Neural cell (in vitro differentiated cells): Measurements from ENCODE around the gene CELSR1. TPM values are rescaled to one million over a fixed set of nuclear protein-coding genes. Genes with fewer than 3 reads are reported as not detected.

ENCODE experiments used
- H2AFZ ChIP-seq: fragments of 200-600, 300-800 bp; sonication (generic), shearing (Covaris generic); 2 replicates; pipeline ENCODE4 v1.6.0; 2014; ENCODE audit warnings: low read depth, mild to moderate bottlenecking, antibody characterized with exemption, low read length, moderate library complexity
- H3F3A ChIP-seq: fragments of 200-600 bp; shearing (Covaris generic); 2 replicates; pipeline ENCODE4 v1.6.1; 2016; ENCODE audit warnings: mild to moderate bottlenecking, moderate library complexity, mixed read lengths, antibody characterized with exemption, low read length; ENCODE audit not compliant: insufficient read depth, poor library complexity, severe bottlenecking
- H3K27ac ChIP-seq: fragments of 200-600, 300-800 bp; sonication (generic), shearing (Covaris generic); 2 replicates; pipeline ENCODE4 v1.5.1; 2014; ENCODE audit warnings: mild to moderate bottlenecking, low read length, moderate library complexity
- H3K27me3 ChIP-seq: fragments of 300-800, 200-600 bp; sonication (generic), shearing (Covaris generic); 2 replicates; pipeline ENCODE4 v1.6.0; 2014; ENCODE audit warnings: mild to moderate bottlenecking, low read depth, low read length, moderate library complexity; ENCODE audit not compliant: insufficient read depth
- H3K36me3 ChIP-seq: fragments of 300-800, 200-600 bp; sonication (generic), shearing (Covaris generic); 2 replicates; pipeline ENCODE4 v1.5.1; 2014; ENCODE audit warnings: mild to moderate bottlenecking, antibody characterized with exemption, low read length, moderate library complexity; ENCODE audit not compliant: insufficient read depth
- H3K4me2 ChIP-seq: fragments of 300-800, 200-600 bp; sonication (generic), shearing (Covaris generic); 2 replicates; pipeline ENCODE4 v1.6.0; 2014; ENCODE audit warnings: mild to moderate bottlenecking, low read length
- H3K4me3 ChIP-seq: fragments of 300-800, 200-600 bp; sonication (generic), shearing (Covaris generic); 2 replicates; pipeline ENCODE4 v1.5.1; 2014; ENCODE audit warnings: mild to moderate bottlenecking, low read length, moderate library complexity
- H3K79me2 ChIP-seq: fragments of 200-600 bp; shearing (Covaris generic); replicated peaks from 2 replicates; pipeline ENCODE4 v1.6.0; 2014; ENCODE audit warnings: mild to moderate bottlenecking, low read length, moderate library complexity; ENCODE audit not compliant: insufficient read depth
- H3K9ac ChIP-seq: fragments of 300-800, 200-600 bp; sonication (generic), shearing (Covaris generic); 2 replicates; pipeline ENCODE4 v1.6.1; 2016; ENCODE audit warnings: mild to moderate bottlenecking, low read length, mixed read lengths
- H3K9me2 ChIP-seq: fragments of 200-600 bp; shearing (Covaris generic); 2 replicates; pipeline ENCODE4 v1.6.1; 2016; ENCODE audit warnings: mild to moderate bottlenecking, low read length, mixed read lengths; ENCODE audit not compliant: insufficient read depth
- H3K9me3 ChIP-seq: fragments of 200-600, 300-800 bp; sonication (generic), shearing (Covaris generic); 2 replicates; pipeline ENCODE4 v1.6.1; 2016; ENCODE audit warnings: mild to moderate bottlenecking, mixed run types, low read length, moderate library complexity, mixed read lengths
- H4K20me1 ChIP-seq: fragments of 200-600 bp; shearing (Covaris generic); 2 replicates; pipeline ENCODE4 v1.6.1; 2016; ENCODE audit warnings: mild to moderate bottlenecking, mixed run types; ENCODE audit not compliant: insufficient read depth
- EP300 ChIP-seq: fragments of 450-650 bp; conservative IDR thresholded peaks from 2 replicates; pipeline ENCODE4 v1.6.1; 2014; ENCODE audit warnings: antibody characterized with exemption, mild to moderate bottlenecking, moderate library complexity; ENCODE audit not compliant: poor library complexity, severe bottlenecking
- EZH2 ChIP-seq: fragments of 200-600, 300-800 bp; shearing (Covaris generic), sonication (generic); IDR thresholded peaks from 2 replicates; pipeline ENCODE4 v1.6.1; 2014; ENCODE audit warnings: antibody characterized with exemption, low read length, borderline replicate concordance, mild to moderate bottlenecking; ENCODE audit not compliant: insufficient read depth, poor library complexity, severe bottlenecking
- MXI1 ChIP-seq: fragments of 450-650 bp; conservative IDR thresholded peaks from 2 replicates; pipeline ENCODE4 v1.6.1; 2014; ENCODE audit warnings: antibody characterized with exemption, mild to moderate bottlenecking; ENCODE audit not compliant: poor library complexity, severe bottlenecking
- POLR2AphosphoS5 ChIP-seq: IDR thresholded peaks from 2 replicates; pipeline ENCODE4 v1.6.1; 2012
- RAD21 ChIP-seq: fragments of 450-650 bp; conservative IDR thresholded peaks from 2 replicates; pipeline ENCODE4 v1.6.1; 2014; ENCODE audit warnings: antibody characterized with exemption, mild to moderate bottlenecking, moderate library complexity
- SMC3 ChIP-seq: fragments of 450-650 bp; conservative IDR thresholded peaks from 2 replicates; pipeline ENCODE4 v1.6.1; 2014; ENCODE audit warnings: antibody characterized with exemption, mild to moderate bottlenecking, moderate library complexity; ENCODE audit not compliant: poor library complexity
- TAF1 ChIP-seq: IDR thresholded peaks from 2 replicates; pipeline ENCODE4 v1.6.1; 2012; ENCODE audit warnings: low read depth
- polyA plus RNA-seq: library from polyadenylated mRNA; depleted of rRNA; stranded (reverse); fragments of >200 nt; gene quantifications from 2 replicates; pipeline ENCODE4 v1.2.3, GENCODE V29; 2014
- TF ChIP-seq, protein P1 (sequence below): fragments of 450-650 bp; IDR thresholded peaks from 2 replicates; pipeline ENCODE4 v1.5.1; 2014; ENCODE audit warnings: antibody characterized with exemption, mild to moderate bottlenecking, moderate library complexity; ENCODE audit not compliant: poor library complexity, severe bottlenecking
- TF ChIP-seq, protein P2 (sequence below): IDR thresholded peaks from 2 replicates; pipeline ENCODE4 v1.6.1; 2012; ENCODE audit warnings: borderline replicate concordance

The CELSR1 gene
- polyA plus RNA-seq, 1 donor from 2014 or later: 0.14 TPM

DNA sequence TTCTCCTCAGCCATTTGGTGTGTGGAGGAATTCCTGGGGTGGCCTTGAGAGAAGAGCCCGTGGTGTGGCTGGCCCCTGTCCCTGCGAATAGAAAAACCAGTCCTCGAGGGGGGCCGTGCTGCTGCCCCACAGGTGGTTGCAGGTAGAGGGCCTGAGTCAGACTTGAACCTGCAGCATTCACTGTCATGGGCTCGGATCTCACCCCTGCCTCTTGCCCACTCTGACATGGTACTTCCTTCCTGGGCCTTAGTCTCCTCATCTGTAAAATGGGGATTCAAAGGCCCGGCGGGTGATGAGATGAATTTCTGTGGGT is 182.5 kb downstream of the CELSR1 start:
- Histone ChIP-seq H3K9me3 (no peaks in the 10 kb centered on the region), H3K79me2 (no peaks in the 10 kb centered on the region), H3K36me3 (no peaks in the 10 kb centered on the region), H3K4me2 (no peak overlapping the region), H2AFZ (no peak overlapping the region), H3K4me3 (no peak overlapping the region), H3K27me3 (no peaks in the 10 kb centered on the region), H3K9me2 (no peaks in the 10 kb centered on the region), H3F3A (no peaks in the 10 kb centered on the region), H3K27ac (no peak overlapping the region), H4K20me1 (no peaks in the 10 kb centered on the region), H3K9ac (no peak overlapping the region)
- no peak for TF ChIP-seq SMC3
- TF ChIP-seq TAF1: no peak
- TF ChIP-seq MXI1: no peak
- TF ChIP-seq EP300: no peak
- no peak for TF ChIP-seq RAD21
- no peak for TF ChIP-seq EZH2
- TF ChIP-seq, protein P1, sequence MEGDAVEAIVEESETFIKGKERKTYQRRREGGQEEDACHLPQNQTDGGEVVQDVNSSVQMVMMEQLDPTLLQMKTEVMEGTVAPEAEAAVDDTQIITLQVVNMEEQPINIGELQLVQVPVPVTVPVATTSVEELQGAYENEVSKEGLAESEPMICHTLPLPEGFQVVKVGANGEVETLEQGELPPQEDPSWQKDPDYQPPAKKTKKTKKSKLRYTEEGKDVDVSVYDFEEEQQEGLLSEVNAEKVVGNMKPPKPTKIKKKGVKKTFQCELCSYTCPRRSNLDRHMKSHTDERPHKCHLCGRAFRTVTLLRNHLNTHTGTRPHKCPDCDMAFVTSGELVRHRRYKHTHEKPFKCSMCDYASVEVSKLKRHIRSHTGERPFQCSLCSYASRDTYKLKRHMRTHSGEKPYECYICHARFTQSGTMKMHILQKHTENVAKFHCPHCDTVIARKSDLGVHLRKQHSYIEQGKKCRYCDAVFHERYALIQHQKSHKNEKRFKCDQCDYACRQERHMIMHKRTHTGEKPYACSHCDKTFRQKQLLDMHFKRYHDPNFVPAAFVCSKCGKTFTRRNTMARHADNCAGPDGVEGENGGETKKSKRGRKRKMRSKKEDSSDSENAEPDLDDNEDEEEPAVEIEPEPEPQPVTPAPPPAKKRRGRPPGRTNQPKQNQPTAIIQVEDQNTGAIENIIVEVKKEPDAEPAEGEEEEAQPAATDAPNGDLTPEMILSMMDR: no peak
- no peak for TF ChIP-seq POLR2AphosphoS5
- TF ChIP-seq, protein P2, sequence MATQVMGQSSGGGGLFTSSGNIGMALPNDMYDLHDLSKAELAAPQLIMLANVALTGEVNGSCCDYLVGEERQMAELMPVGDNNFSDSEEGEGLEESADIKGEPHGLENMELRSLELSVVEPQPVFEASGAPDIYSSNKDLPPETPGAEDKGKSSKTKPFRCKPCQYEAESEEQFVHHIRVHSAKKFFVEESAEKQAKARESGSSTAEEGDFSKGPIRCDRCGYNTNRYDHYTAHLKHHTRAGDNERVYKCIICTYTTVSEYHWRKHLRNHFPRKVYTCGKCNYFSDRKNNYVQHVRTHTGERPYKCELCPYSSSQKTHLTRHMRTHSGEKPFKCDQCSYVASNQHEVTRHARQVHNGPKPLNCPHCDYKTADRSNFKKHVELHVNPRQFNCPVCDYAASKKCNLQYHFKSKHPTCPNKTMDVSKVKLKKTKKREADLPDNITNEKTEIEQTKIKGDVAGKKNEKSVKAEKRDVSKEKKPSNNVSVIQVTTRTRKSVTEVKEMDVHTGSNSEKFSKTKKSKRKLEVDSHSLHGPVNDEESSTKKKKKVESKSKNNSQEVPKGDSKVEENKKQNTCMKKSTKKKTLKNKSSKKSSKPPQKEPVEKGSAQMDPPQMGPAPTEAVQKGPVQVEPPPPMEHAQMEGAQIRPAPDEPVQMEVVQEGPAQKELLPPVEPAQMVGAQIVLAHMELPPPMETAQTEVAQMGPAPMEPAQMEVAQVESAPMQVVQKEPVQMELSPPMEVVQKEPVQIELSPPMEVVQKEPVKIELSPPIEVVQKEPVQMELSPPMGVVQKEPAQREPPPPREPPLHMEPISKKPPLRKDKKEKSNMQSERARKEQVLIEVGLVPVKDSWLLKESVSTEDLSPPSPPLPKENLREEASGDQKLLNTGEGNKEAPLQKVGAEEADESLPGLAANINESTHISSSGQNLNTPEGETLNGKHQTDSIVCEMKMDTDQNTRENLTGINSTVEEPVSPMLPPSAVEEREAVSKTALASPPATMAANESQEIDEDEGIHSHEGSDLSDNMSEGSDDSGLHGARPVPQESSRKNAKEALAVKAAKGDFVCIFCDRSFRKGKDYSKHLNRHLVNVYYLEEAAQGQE: no peak

DNA sequence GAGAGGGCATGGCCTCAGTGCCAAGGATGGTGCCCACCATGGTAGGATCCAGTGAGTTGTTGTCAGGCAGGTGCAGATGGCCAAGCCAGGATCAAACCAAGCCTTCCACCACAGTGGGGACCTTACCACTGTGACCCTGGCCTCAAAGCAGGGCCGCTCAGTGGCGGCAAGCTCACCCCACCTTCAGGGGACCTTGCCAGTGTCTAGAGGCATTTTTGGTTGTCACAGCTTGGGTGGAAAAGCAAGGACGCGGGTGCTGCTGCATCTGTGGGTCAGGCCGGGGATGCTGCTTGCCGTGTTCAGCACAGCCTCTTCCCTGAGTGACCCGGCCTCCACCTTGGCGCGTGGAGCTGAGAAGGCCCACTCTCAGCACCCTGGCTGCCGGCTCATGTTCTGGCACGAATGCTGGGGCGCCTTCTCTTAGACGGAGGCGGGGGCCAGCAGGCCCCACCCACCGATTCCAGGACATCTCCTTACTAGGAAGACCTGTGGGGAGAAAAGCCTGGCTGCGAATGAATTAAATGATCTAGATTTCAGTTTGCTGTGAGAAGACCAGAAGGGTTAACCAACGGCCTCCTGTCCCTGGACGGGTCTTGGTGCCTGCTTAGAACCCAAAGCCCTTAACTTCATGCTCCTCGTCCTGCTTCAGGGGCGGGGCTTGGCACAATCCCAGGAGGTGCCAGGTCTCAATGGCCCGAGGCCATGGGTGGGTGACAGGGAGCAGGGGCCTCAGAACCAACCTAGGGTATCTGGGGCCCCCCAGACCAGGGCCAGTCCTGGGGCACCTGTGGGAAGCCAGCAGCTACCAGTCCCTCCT is 183.0 kb downstream of the CELSR1 start:
- no peaks in the 10 kb centered on the region for H3K36me3 ChIP-seq

More for the DNA sequence above, 183.0 kb downstream of the CELSR1 start:
- no peak for TF ChIP-seq POLR2AphosphoS5
- TF ChIP-seq TAF1: no peak
- no peak for TF ChIP-seq EZH2
- no peak for TF ChIP-seq SMC3
- no peak for TF ChIP-seq MXI1
- TF ChIP-seq EP300: no peak
- TF ChIP-seq, protein P1: no peak
- TF ChIP-seq, protein P2: no peak
- no peak for TF ChIP-seq RAD21
- Histone ChIP-seq H3K27me3 (no peaks in the 10 kb centered on the region), H2AFZ (no peak overlapping the region), H3K9me2 (no peaks in the 10 kb centered on the region), H3K9me3 (no peaks in the 10 kb centered on the region), H3F3A (no peaks in the 10 kb centered on the region), H3K9ac (no peak overlapping the region), H4K20me1 (no peaks in the 10 kb centered on the region), H3K27ac (no peak overlapping the region), H3K4me3 (no peak overlapping the region), H3K79me2 (no peaks in the 10 kb centered on the region), H3K4me2 (no peak overlapping the region)
